Endodermal cell (in vitro differentiated cells): ENCODE measurements around the gene SPATA2. TPM values are rescaled to one million over a fixed set of nuclear protein-coding genes. Genes with fewer than 3 reads are reported as not detected.

Experiments used
- DNase-seq: peaks from one replicate; pipeline ENCODE4 v3.0.0-alpha.2; 2017
- H3K27ac ChIP-seq: 2 replicates; pipeline ENCODE4 v1.5.1; 2013; ENCODE audit warnings: mild to moderate bottlenecking, low read depth, low read length, moderate library complexity
- H3K27me3 ChIP-seq: 2 replicates; pipeline ENCODE4 v1.6.1; 2013; ENCODE audit warnings: mild to moderate bottlenecking, low read length, moderate library complexity; ENCODE audit not compliant: insufficient read depth, control insufficient read depth, poor library complexity, severe bottlenecking
- H3K36me3 ChIP-seq: 2 replicates; pipeline ENCODE4 v1.7.0; 2013; ENCODE audit warnings: mild to moderate bottlenecking, low read length, moderate library complexity; ENCODE audit not compliant: control insufficient read depth, insufficient read depth
- H3K4me1 ChIP-seq: one replicate; pipeline ENCODE4 v1.7.0; 2013; ENCODE audit warnings: low read length; ENCODE audit not compliant: control insufficient read depth, insufficient read depth
- H3K4me3 ChIP-seq: 2 replicates; pipeline ENCODE4 v1.5.1; 2013; ENCODE audit warnings: mild to moderate bottlenecking, low read length, moderate library complexity
- H3K9ac ChIP-seq: 2 replicates; pipeline ENCODE4 v1.6.1; 2013; ENCODE audit warnings: mild to moderate bottlenecking, low read length, moderate library complexity; ENCODE audit not compliant: poor library complexity, severe bottlenecking; ENCODE audit errors: extremely low read depth
- H3K9me3 ChIP-seq: 2 replicates; pipeline ENCODE4 v1.6.1; 2013; ENCODE audit warnings: mild to moderate bottlenecking, low read length, moderate library complexity; ENCODE audit not compliant: control insufficient read depth
- H3K27ac Mint-ChIP-seq: 2 replicates; pipeline ENCODE4 v1.8.0; 2020; ENCODE audit warnings: mixed read lengths
- H3K27me3 Mint-ChIP-seq: 2 replicates; pipeline ENCODE4 v1.8.0; 2021; ENCODE audit warnings: mild to moderate bottlenecking, mixed read lengths; ENCODE audit not compliant: insufficient read depth
- H3K36me3 Mint-ChIP-seq: 2 replicates; pipeline ENCODE4 v1.8.0; 2020; ENCODE audit warnings: low read depth, mixed read lengths
- H3K4me1 Mint-ChIP-seq: 2 replicates; pipeline ENCODE4 v1.8.0; 2020; ENCODE audit warnings: mixed read lengths
- H3K4me3 Mint-ChIP-seq: 2 replicates; pipeline ENCODE4 v1.8.0; 2020; ENCODE audit warnings: mild to moderate bottlenecking, moderate library complexity, mixed read lengths
- H3K9me3 Mint-ChIP-seq: 2 replicates; pipeline ENCODE4 v1.8.0; 2020; ENCODE audit warnings: mild to moderate bottlenecking, mixed read lengths
- CTCF ChIP-seq: fragments of 200-600 bp; sonication (generic); conservative IDR thresholded peaks from 2 replicates; pipeline ENCODE4 v1.5.0; 2021; ENCODE audit warnings: antibody characterized with exemption, mild to moderate bottlenecking
- WGBS, 2 experiments: methylation state at CpG; one replicate each; pipeline versions ENCODE4 v1.1.5 to v1.1.7; 2013; ENCODE audit warnings: missing lambda C conversion rate in 2 of 2, mixed read lengths in 1 of 2; ENCODE audit not compliant: insufficient coverage in 1 of 2, insufficient read length in 1 of 2; 5-methylcytosine and 5-hydroxymethylcytosine counted together
- total RNA-seq, 2 donors: library from RNA; stranded (reverse); fragmentation: NEBNext Ultra II Directional in 1 of 2; extraction: Animal tissue kit (Norgen Biotek cat#: 25700) in 1 of 2; gene quantifications; 2 replicates in 1 of 2; 3 replicates in 1 of 2; pipeline ENCODE4 v1.2.1, GENCODE V29; 2021

Gene SPATA2
- total RNA-seq, 2 donors from 2014 or later: 8.6 to 10.4 TPM

- H3K27ac ChIP-seq: no peak overlapping the region
Observed at GRCh38 chr20:49938173-49939163, 23.1 kb upstream of the SPATA2 start.

DNA sequence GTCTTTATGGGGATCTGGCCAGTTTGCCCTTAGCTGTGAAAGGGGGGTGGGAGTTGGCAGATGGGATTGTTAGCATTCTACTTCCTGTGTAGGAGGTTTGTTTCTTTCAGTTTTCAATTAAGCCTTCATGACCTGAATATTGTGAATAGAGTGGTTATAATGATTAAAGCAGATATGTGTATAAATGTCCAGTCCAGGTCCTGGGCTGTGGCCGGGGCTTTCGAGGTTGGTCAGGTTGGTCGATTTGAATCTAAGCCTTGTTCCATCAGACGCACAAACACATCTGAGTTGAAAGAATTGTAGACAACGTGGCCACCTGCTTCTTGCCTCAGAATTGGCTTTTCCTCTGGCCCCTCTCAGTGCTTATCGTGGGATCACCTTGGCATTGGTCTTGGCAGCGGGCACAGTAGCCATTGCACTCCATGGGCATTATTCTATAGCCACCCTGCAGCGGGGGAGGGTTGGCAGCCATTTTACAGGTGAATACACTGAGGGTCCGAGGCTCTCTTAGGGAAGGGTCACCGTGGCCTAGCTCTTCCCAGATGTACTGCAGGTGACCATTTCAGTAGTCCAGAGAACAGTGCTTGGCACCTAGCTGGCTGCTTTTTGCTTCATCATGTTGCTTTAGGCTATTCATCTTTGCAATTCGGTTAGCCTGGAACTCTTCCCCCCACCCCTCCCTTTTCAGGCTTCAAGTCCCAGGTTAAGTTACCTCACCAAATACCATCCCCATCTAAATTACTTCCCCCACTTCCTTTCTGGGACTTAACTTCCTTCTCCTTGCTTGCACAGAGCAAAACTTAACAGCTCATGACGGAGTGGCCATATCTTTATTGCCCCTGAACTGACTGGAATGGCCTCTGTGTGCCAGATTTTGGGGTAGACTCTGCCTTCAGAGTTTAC lies 21.9 kb upstream of the SPATA2 start:
- H3K4me3 ChIP-seq: peak overlapping the region; percentile 100
- H3K9me3 ChIP-seq: no peaks in the 10 kb centered on the region
- Mint-ChIP-seq H3K27ac (peak overlapping the region; percentile 66), H3K27me3 (no peaks in the 10 kb centered on the region), H3K9me3 (no peaks in the 10 kb centered on the region), H3K36me3 (peaks cover 16% of the 10 kb centered on the region), H3K4me3 (peak overlapping the region; percentile 88), H3K4me1 (peaks cover 34% of the 10 kb centered on the region)
- no peaks in the 10 kb centered on the region for H3K27me3 ChIP-seq
- peaks cover 22% of the 10 kb centered on the region for H3K36me3 ChIP-seq
- peaks cover 18% of the 10 kb centered on the region for H3K4me1 ChIP-seq
- no peak for TF ChIP-seq CTCF
- WGBS, 2 experiments: 18 to 26% methylated on average over 9 to 12 of the region's 12 CpGs
- DNase-seq: no peak
- H3K9ac ChIP-seq: peak overlapping the region; percentile 91
- H3K27ac ChIP-seq: no peak overlapping the region

More at GRCh38 chr20:49938173-49939163, 23.1 kb upstream of the SPATA2 start:
- no peak overlapping the region for H3K9ac ChIP-seq
- H3K27me3 ChIP-seq: no peaks in the 10 kb centered on the region
- no peaks in the 10 kb centered on the region for H3K27me3 Mint-ChIP-seq
- peak overlapping the region; percentile 36 for H3K27ac Mint-ChIP-seq
- H3K4me3 ChIP-seq: peak overlapping the region; percentile 100
- 85 to 87% methylated on average over 10 to 12 of the region's 12 CpGs for WGBS, 2 experiments
- no peaks in the 10 kb centered on the region for H3K9me3 Mint-ChIP-seq
- H3K9me3 ChIP-seq: no peaks in the 10 kb centered on the region
- peaks cover 32% of the 10 kb centered on the region for H3K36me3 ChIP-seq
- TF ChIP-seq CTCF: no peak
- peaks cover 18% of the 10 kb centered on the region for H3K4me1 ChIP-seq
- peaks cover 34% of the 10 kb centered on the region for H3K4me1 Mint-ChIP-seq
- no peak for DNase-seq
- peak overlapping the region; percentile 88 for H3K4me3 Mint-ChIP-seq
- peaks cover 26% of the 10 kb centered on the region for H3K36me3 Mint-ChIP-seq
